ENCODE data around the gene DBR1.

The DBR1 gene

DNA sequence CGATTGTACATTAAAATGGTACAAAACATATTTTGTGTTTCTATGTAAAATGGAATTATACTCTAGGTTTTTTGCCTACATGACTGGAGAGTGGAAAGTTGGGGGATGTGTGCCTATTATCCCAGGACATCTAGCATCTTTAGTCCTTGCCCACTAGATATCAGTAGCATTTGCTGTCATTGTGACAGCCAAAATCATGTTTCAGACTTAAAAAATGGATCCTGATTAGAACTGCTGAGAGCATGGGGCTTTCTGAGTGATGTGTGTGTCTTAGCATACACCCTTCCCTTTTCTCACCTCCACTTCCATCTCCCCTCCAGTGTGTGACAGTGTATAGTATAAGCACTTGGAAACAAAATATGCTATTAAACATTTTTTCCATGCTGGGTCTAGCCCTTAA is 25.7 kb upstream of the DBR1 start:
- TF ChIP-seq SIN3A (IDR thresholded peaks at IDR 0.05; ENCODE audit: borderline replicate concordance, insufficient read depth, low read length) (no peak), TAF1 (IDR thresholded peaks at IDR 0.05; ENCODE audit: borderline replicate concordance, insufficient read depth, low read length) (no peak)
- TF ChIP-seq, protein P1, sequence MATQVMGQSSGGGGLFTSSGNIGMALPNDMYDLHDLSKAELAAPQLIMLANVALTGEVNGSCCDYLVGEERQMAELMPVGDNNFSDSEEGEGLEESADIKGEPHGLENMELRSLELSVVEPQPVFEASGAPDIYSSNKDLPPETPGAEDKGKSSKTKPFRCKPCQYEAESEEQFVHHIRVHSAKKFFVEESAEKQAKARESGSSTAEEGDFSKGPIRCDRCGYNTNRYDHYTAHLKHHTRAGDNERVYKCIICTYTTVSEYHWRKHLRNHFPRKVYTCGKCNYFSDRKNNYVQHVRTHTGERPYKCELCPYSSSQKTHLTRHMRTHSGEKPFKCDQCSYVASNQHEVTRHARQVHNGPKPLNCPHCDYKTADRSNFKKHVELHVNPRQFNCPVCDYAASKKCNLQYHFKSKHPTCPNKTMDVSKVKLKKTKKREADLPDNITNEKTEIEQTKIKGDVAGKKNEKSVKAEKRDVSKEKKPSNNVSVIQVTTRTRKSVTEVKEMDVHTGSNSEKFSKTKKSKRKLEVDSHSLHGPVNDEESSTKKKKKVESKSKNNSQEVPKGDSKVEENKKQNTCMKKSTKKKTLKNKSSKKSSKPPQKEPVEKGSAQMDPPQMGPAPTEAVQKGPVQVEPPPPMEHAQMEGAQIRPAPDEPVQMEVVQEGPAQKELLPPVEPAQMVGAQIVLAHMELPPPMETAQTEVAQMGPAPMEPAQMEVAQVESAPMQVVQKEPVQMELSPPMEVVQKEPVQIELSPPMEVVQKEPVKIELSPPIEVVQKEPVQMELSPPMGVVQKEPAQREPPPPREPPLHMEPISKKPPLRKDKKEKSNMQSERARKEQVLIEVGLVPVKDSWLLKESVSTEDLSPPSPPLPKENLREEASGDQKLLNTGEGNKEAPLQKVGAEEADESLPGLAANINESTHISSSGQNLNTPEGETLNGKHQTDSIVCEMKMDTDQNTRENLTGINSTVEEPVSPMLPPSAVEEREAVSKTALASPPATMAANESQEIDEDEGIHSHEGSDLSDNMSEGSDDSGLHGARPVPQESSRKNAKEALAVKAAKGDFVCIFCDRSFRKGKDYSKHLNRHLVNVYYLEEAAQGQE (IDR thresholded peaks at IDR 0.05; ENCODE audit: insufficient read depth in 1 of 2, low read depth in 2 of 2, low read length in 2 of 2) = no peak

DNA sequence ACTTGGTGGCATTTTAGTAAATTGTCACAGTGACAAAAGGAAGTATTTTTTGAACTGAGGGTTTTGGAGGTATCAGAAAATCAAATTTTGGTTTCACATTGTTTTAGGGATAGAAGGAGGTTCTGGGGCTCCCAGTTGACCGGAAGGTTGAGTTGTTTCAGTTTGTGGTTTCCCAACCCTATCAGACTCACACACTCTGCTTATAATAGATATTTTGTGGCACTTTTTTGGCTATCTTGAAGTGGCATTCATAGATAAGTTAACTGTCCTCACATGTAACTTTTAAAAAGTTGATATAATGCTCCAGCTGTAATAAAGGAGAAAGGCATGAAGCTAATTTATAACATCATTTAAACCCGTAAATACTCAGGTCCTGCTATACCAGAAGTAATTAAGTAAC is 25.1 kb upstream of the DBR1 start:
- TF ChIP-seq SIN3A (IDR thresholded peaks at IDR 0.05; ENCODE audit: borderline replicate concordance, insufficient read depth, low read length) (no peak), TAF1 (IDR thresholded peaks at IDR 0.05; ENCODE audit: borderline replicate concordance, insufficient read depth, low read length) (no peak), FOXP2 (optimal IDR thresholded peaks at IDR 0.05; ENCODE audit: borderline replicate concordance, extremely low read depth, extremely low read length, insufficient read depth) (no peak), POLR2AphosphoS5 (IDR thresholded peaks at IDR 0.05; ENCODE audit: low read depth, low read length) (no peak)
- TF ChIP-seq, protein P1 (IDR thresholded peaks at IDR 0.05; ENCODE audit: insufficient read depth in 1 of 2, low read depth in 2 of 2, low read length in 2 of 2) = no peak

DNA sequence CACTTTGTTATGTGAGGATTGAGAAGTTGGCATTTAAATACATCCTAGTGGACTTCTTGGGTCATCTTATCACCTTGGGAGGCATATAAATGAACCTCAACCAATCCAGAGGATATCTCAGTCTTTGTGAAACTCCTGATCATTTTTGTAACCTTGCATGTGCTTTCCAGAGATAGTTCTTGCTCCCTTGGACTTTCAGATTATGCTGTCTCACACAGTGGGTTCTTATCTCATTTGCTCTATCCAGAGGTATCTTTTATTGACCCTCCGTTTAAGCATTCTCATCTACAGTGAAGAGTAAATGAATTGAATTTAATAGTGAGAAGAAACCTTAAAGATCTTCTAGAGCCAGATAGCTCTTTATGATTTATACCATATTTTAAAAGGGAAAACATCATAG is 22.8 kb upstream of the DBR1 start:
- TF ChIP-seq, protein P1 (IDR thresholded peaks at IDR 0.05; ENCODE audit: insufficient read depth in 1 of 2, low read depth in 2 of 2, low read length in 2 of 2) = no peak
- TF ChIP-seq POLR2AphosphoS5 (IDR thresholded peaks at IDR 0.05; ENCODE audit: low read depth, low read length) = no peak

DNA sequence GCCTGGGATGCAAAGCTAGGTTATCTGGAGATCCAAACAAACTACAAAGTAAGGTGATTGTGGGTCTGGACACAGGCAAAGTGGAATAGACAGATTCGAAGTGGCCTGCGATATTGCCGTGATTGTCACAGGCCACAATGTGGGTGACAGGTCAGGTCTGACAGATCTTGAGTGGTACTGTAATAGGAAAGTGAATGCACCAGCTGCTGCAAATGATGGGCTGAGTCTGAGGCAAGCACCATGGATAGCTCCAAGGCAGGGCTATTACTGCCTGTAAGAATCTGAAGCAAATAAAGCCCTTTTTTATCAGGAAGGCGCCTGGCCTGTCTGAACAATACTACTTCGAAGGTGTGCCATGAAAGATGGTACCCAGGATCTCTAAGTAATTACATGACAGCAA is 22.3 kb upstream of the DBR1 start:
- TF ChIP-seq, protein P1 (IDR thresholded peaks at IDR 0.05; ENCODE audit: insufficient read depth in 1 of 2, low read depth in 2 of 2, low read length in 2 of 2) = peak; percentile 86 to 95
- no peak for TF ChIP-seq POLR2AphosphoS5 (IDR thresholded peaks at IDR 0.05; ENCODE audit: low read depth, low read length)

DNA sequence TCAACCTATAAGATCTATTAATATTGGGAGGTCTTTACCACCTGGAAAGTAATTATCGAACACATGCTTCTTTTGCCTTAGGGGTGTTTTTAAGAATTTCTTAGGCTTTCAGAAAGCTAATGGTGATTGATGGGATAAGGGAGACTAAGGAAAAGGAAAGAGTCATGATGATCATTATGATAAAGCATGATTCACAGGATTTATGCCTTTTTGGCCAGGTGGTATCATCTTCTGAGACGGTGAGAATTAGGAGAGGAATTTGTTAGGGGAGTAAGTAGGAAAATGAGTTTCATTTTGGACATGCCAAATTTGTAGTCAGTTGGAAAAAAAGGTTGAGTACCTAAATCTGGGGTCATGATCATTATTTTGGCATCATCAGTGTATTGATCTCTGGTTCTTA is 21.3 kb upstream of the DBR1 start:
- no peak for TF ChIP-seq FOXP2 (optimal IDR thresholded peaks at IDR 0.05; ENCODE audit: borderline replicate concordance, extremely low read depth, extremely low read length, insufficient read depth)

DNA sequence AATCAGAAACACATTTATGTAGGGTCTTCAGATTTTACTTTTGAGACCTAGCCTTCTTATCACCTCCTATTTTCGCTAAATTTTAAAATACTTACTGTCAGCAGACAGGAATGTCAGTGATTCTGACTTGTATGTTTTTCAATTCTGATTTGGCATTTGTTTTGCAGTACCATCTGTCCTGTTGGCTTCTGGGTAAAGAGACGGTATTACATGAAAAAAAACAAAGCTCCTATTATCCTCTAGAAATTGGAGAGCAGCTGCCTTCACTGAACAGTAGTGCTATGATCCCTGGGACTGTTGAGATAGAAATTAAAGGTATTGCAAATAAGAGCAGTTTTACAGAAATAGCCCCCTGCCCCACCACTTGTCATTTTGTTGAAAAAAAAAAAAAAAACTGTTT is 20.8 kb upstream of the DBR1 start:
- TF ChIP-seq FOXP2 (optimal IDR thresholded peaks at IDR 0.05; ENCODE audit: borderline replicate concordance, extremely low read depth, extremely low read length, insufficient read depth) = no peak
- TF ChIP-seq TAF1 (IDR thresholded peaks at IDR 0.05; ENCODE audit: borderline replicate concordance, insufficient read depth, low read length) = no peak
- TF ChIP-seq, protein P1 (IDR thresholded peaks at IDR 0.05; ENCODE audit: insufficient read depth in 1 of 2, low read depth in 2 of 2, low read length in 2 of 2) = no peak
- no peak for TF ChIP-seq POLR2AphosphoS5 (IDR thresholded peaks at IDR 0.05; ENCODE audit: low read depth, low read length)
- no peak for TF ChIP-seq SIN3A (IDR thresholded peaks at IDR 0.05; ENCODE audit: borderline replicate concordance, insufficient read depth, low read length)

Measured in PFSK-1 (cell line).